ENCODE data around the gene PDCD1. TPM values are rescaled to one million over a fixed set of nuclear protein-coding genes. Genes with fewer than 3 reads are reported as not detected.
"Not testable (repeated sequence)": the region's sequence is repeated elsewhere in the genome, so short reads cannot be mapped to it uniquely, and the experiment has no call there.

Gene PDCD1
- total and polyA plus RNA-seq, 2 of the 8 experiments (the other 6 are each of a cell fraction or from before 2014, with no cell fraction given), result 0.48 to 1.1 TPM

DNA sequence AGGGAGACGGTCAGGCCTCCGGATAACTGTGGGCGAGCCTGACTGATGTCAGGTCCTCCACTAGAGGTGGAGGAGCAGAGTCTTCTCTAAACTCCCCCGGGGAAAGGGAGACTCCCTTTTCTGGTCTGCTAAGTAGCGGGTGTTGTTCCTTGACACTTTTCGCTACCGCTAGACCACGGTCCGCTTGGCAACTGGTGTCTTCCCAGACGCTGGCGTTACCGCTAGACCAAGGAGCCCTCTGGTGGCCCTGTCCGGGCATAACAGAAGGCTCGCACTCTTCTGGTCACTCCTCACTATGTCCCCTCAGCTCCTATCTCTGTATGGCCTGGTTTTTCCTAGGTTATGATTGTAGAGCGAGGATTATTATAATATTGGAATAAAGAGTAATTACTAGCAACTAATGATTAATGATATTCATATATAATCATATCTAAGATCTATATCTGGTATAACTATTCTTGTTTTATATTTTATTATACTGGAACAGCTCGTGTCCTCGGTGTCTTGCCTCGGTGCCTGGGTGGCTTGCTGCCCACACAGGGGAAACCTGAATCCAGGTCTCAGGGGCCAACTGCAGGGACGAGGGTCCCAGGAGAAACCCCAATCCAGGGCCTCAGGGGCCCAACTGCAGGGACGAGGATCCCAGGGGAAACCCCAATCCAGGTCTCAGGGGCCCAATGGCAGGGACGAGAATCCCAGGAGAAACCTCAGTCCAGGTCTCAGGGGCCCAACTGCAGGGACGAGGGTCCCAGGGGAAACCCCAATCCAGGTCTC, 17.2 kb upstream of the PDCD1 start:
- H3K4me2 ChIP-seq (ENCODE audit: insufficient read depth in 1 of 2, low read depth in 2 of 2, low read length in 2 of 2); H4K5ac ChIP-seq (ENCODE audit: insufficient read length, low read depth, low read length); H2BK12ac ChIP-seq (ENCODE audit: low read depth, low read length); H3K18ac ChIP-seq (ENCODE audit: extremely low read depth, low read length); H3K79me1 ChIP-seq (ENCODE audit: low read depth, low read length); H2AK5ac ChIP-seq (ENCODE audit: low read depth, low read length); H3K27me3 ChIP-seq (replicated peaks in 1 of 4; ENCODE audit: control insufficient read depth in 3 of 4, extremely low read depth in 1 of 4, insufficient read depth in 3 of 4, low read length in 3 of 4); H3K23me2 ChIP-seq (ENCODE audit: low read depth, low read length); H2BK5ac ChIP-seq (ENCODE audit: low read depth, low read length); H3K9ac ChIP-seq (replicated peaks in 1 of 4; ENCODE audit: extremely low read depth in 1 of 4, low read depth in 3 of 4, low read length in 3 of 4); H3K4me3 ChIP-seq (ENCODE audit: extremely low read depth in 1 of 4, insufficient read depth in 2 of 4, low read depth in 3 of 4, low read length in 4 of 4); H3K56ac ChIP-seq (replicated peaks; ENCODE audit: insufficient read length, low read depth, low read length); H2AFZ ChIP-seq (ENCODE audit: low read length); H3K27ac ChIP-seq (ENCODE audit: low read depth, low read length); H2BK20ac ChIP-seq (ENCODE audit: low read length); DNase-seq (ENCODE audit: low read depth in 1 of 2, low spot score in 2 of 2); H4K20me1 ChIP-seq (replicated peaks in 1 of 2; ENCODE audit: control insufficient read depth in 1 of 2, insufficient read depth in 2 of 2, low read length in 2 of 2); POLR2A ChIA-PET (ENCODE audit: partially characterized antibody); H3K14ac ChIP-seq (ENCODE audit: insufficient read length); H3K4me1 ChIP-seq (replicated peaks in 1 of 4; ENCODE audit: control insufficient read depth in 3 of 4, insufficient read depth in 4 of 4, low read length in 3 of 4); H4K91ac ChIP-seq (replicated peaks; ENCODE audit: insufficient read length, low read length); H3K4ac ChIP-seq (replicated peaks; ENCODE audit: insufficient read length, low read depth, low read length); H3K23ac ChIP-seq (ENCODE audit: insufficient read length); H3K79me2 ChIP-seq (ENCODE audit: control insufficient read depth in 1 of 2, insufficient read depth in 2 of 2, low read length in 2 of 2); H4K8ac ChIP-seq (ENCODE audit: extremely low read depth, insufficient read depth, low read length); H2BK120ac ChIP-seq (replicated peaks; ENCODE audit: low read depth, low read length); FAIRE-seq; H3K36me3 ChIP-seq (ENCODE audit: control insufficient read depth in 2 of 4, insufficient read depth in 4 of 4, low read length in 3 of 4); H2BK15ac ChIP-seq (ENCODE audit: low read length): not testable (repeated sequence)
- CTCF ChIA-PET (ENCODE audit: partially characterized antibody), result interaction anchor here (0.7 to 1.4 kb wide), 2 partner anchors 9 to 67 kb away, joined by 3 to 4 read pairs; partner anchors contain the start of gene NEU4
- H3K9me3 ChIP-seq (ENCODE audit: insufficient read depth in 2 of 2, low read depth in 1 of 2, low read length in 1 of 2), result peaks cover 7 to 18% of the 10 kb centered on the region in 2 experiments; a peak in 3 of 4 replicates
- 53% methylated on average over 21 of the region's 22 CpGs; no CpG with 5 or more reads in 1 of the 2 experiments for WGBS, 2 experiments (ENCODE audit: extremely low coverage in 1 of 2, insufficient coverage in 1 of 2, insufficient read length in 1 of 2, insufficient replicate concordance in 2 of 2, low coverage in 1 of 2, low lambda C conversion rate in 2 of 2, missing lambda C conversion rate in 1 of 2)

Measured in H1 (cell line).